Activated T-cell treated with anti-CD3 and anti-CD28 coated beads, Interleukin-2, amount 50 U/mL, for 1 hour (primary cell): ENCODE measurements around the gene SMIM44.

ENCODE experiments used
- DNase-seq: peaks from one replicate; pipeline ENCODE4 v3.0.0-alpha.2; 2020

SMIM44 gene

DNA sequence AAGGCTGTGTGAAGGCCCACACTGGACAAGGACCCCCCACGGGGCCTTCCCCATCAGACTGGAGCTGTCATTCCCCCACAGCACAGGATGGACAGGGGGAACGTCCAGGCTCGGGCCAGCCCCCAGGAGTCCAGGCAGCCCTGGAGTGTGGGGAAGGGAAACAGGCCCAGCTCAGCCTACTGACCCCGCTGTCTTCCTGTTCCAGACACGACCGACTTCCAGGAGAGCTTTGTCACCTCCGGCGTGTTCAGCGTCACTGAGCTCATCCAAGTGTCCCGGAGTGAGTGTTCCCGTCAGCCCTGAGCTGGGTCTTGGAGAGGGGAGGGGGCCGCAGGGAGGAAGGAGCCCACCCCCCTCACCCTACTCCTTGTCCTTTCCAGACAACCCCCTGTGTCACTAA, 49.9 kb downstream of the SMIM44 start:
- no peak for DNase-seq
